ENCODE results near the gene LDHD.
"Not testable (repeated sequence)": the region's sequence is repeated elsewhere in the genome, so short reads cannot be mapped to it uniquely, and the experiment has no call there.

GRCh38 chr16:75090899-75091298 is 25.7 kb downstream of the LDHD start:
- not testable (repeated sequence) for TF ChIP-seq CTCF, POLR2A (IDR thresholded peaks at IDR 0.05)

Measured in Peyer's patch (tissue), 4 donors.